LNCAP (cell line): ENCODE measurements around the gene CMTM4.

Source experiments
- CTCF ChIP-seq: fragments of 450-650 bp; IDR thresholded peaks from 2 replicates; pipeline ENCODE4 v1.5.1; 2017; ENCODE audit warnings: mild to moderate bottlenecking

CMTM4 gene

DNA sequence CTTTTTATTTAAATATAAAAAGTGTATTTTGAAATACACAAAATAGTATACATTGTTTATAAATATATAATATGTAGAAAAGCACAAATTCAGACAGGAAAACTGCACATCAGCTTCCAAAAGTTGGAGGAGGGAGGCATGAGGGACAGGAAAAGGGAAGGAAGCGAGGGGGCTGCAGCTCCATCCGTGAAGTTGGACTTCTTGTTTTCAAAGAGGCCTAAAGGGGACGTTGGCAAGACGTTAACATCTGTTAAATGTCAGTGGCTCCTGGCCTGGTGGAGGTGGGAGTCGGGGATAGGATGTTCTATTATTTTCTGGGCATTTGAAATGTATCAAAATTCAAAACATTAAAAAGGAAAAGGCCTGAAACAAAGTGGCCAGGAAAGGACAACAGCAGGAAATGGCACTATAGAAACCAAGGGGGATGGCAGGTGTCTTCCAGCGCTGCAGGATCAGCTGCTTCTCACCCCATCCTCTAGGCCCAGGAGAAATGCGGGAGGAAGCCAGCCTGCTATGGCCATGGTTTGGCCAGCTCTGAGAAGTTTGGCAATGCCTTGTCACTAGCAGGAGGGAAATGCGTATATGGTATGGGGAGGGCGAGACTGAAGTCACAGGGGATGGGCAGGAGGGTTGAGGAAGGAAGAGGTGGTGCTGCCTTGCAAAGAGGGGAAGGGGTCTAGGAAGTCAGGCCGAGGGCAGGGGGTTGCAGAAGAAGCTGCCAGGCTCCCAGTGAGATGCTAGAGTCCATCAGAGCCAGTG is 110.9 kb downstream of the CMTM4 start:
- TF ChIP-seq CTCF, result no peak

DNA sequence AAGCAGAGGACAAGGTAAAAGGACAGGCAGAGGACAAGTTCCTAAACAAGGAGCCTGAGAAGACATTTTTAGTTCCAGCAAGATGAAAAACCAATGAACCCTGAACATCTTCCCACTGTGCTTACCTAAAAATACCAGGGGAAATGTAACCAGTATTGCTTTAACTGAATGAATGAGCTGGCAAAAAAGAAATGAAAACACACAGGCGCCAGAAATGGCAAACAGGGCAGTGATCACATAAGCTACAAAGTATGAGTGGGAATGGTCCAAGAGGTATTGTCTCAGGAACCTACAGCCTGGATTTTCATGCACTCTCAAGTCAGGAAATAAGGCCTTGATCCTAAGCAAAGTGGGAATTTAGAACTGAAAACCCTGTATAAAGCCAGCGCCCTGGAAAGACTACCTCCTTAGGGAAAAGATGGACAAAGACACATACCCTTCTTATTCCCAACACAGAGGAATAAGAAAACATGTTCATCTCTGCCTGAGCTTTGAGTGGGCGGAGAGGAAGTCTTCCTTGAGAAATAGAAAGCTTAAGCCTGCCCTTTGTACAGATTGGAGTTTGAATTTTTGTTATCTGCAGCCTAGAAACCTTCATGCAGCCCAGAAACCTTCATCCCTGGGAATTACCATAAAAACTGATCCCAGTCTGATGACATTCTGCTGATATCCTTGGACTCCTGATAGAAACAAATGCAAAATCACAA is 115.1 kb downstream of the CMTM4 start:
- TF ChIP-seq CTCF, result no peak

- TF ChIP-seq CTCF, result no peak
These were observed 115.8 kb downstream of the CMTM4 start for GRCh38 chr16:66580605-66581209.

DNA sequence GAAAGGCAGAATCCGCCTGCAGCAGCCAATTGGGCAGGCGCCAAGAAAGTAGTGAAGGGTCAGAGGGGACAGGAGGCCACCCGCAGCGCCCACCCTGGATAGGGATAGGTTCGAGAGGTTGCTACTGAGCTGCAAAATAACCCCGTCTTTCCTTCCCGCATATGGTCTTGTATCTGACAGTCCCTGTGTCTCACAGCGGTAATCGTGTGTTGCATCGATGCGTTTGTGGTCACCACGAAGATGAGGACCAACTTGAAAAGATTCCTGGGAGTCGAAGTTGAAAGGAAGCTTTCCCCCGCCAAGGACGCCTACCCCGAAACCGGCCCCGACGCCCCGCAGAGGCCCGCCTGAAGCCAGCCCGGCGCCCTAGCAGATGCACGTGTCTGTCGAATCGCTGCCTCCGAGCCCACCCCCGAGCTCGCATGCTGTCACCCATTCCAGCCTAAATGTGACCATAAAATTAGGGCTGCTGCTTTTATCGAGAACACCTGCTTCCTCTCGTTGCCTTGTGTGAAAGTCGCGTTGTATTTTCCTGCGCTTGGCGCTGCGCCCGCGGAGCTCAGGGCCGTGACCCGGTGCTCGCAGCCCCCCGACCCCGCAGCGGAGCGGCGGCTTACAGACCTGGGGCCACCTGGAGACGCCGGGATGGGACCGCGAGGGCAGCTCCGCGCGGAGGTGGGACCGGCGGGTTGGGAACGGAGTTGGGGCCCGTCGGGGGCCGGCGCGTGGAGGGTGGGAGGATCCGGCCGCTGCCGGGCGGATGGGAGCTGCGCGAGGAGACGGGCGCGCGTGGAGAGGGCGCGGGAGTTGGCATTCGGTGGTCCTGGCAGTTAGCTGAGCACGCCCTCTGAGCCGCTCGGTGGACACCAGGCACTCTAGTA is 117.7 kb downstream of the CMTM4 start, which contains the start of gene CMTM2:
Gene CMTM2 (plus strand): TSS at position 813 of the 881 bp plus-strand sequence. CDS start 145 bp downstream, outside the sequence.
- no peak for TF ChIP-seq CTCF

GRCh38 chr16:66576296-66576695 is 120.2 kb downstream of the CMTM4 start:
- no peak for TF ChIP-seq CTCF

DNA sequence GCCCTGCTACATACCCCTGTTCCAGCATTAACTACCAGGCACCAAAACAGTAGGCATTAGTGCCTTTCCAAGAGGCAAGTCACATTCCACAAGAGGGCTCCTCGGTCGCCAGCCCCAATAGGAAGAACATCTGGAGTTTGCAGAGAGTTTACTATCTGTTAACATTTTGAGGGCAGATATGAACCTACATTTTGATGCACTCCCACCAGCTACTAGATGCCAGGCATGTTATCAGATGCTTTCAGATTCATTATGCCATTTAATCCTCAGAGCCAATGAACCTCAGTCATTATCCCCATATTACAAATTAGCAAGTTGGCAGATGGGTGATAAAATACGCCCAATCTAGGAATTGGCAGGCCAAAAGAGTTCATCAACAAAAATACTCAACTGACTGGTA is 121.5 kb downstream of the CMTM4 start:
- TF ChIP-seq CTCF, result no peak

GRCh38 chr16:66574531-66574930 is 122.0 kb downstream of the CMTM4 start:
- no peak for TF ChIP-seq CTCF
